IPS-18c (cell line): ENCODE data around the gene CAMTA1.

Experiments used
- H3K4me3 ChIP-seq: 2 replicates; pipeline ENCODE4 v1.7.0; 2013; ENCODE audit warnings: low read depth, mild to moderate bottlenecking, low read length, moderate library complexity; ENCODE audit not compliant: insufficient read depth
- H3K9me3 ChIP-seq: one replicate; pipeline ENCODE4 v1.6.1; 2013; ENCODE audit warnings: mild to moderate bottlenecking, low read length, moderate library complexity; ENCODE audit not compliant: control insufficient read depth, insufficient read depth

CAMTA1 gene

DNA sequence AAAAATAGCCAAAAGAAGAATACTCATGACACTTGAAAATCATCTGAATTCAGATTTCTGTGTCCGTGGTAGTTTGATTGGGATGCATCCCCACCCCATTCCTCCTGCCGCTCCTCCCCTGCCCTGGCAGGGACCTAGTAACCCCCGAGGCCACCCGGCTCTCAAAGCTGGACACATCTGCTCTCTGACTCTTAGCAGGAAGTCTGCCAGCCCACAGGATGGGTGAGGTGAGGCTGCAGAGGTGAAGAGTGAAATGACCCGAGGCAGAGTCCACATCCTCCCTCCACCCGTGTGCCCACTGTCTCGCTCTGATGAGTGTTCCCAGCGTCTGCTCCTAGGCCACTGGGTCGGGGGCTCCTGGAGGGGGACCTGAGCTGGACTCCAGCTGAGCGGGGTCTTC lies 677.4 kb downstream of the CAMTA1 start:
- Histone ChIP-seq H3K9me3 (peaks cover 4% of the 10 kb centered on the region), H3K4me3 (no peak overlapping the region)

DNA sequence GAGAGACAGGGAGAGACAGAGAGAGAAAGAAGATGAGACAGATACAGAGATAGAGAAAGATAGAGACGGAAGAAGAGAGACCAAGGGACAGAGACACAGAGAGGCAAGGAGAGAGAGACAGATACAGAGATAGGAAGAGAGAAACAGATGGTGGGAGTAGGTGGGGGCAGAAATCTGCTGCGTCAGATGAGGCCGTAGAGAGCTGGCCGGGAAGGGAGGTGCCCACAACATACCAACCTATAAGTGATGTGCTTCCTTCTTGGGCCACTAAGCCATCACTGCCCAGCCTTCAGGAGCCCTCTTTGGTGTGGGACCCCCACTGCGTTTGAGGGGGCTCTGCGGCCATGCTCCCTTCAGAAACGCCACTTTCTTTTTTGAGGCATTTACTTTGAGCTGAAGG lies 678.3 kb downstream of the CAMTA1 start:
- no peak overlapping the region for H3K4me3 ChIP-seq
- H3K9me3 ChIP-seq = peaks cover 4% of the 10 kb centered on the region

DNA sequence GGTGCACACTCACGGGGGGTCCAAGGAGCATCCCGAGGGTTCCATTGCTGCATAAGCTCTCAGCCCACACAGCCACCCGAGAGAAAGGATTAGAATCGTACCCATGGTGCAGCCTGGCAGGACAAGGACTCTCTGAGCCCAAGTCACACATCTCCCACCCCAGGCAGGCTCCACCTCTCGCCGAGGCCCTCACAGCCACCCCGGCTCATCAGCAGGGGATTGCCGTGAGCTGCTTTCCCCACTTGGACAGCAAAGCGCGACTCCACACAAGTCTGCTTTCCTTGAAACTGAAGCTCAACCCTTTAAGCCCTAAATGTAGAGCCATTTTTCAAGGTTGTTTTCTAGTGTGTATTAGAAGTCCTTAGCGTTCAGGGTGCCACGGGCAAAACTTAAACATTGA lies 679.5 kb downstream of the CAMTA1 start:
- no peak overlapping the region for H3K4me3 ChIP-seq
- H3K9me3 ChIP-seq = peaks cover 3% of the 10 kb centered on the region

DNA sequence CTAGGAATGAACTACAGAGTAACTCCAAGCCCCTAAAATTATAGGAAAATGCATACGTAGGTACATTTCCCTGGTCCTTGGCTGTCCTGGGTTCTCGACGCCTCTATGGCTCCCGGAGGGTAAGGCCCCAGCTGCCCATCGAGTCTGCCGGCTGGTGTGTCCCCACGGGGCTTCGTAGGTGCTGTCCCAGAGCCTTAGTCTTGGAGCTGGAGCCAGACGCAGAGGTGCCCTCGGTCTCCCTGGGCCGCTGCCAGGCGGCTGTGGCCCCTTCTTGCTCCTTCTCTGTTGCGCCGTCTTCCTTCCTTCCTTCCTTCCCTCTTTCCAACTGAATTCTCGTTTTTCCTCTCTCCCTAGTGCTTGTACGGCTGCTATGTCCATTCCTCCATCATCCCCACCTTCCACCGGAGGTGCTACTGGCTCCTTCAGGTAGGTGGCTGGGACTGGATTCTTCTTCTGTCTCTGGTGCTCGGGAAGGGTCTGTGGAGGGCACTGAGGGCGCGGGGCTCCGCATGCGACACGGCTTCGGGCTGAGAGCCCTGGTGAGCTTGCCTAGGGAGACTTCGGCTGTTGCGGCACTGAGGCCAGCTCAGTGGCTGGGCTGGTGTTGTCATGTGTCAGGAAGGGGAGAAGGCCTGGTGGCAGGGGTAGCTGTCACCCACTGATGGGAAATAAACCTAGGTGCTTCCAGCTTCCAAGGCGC lies 682.4 kb downstream of the CAMTA1 start:
- Histone ChIP-seq H3K9me3 (no peaks in the 10 kb centered on the region), H3K4me3 (no peak overlapping the region)

DNA sequence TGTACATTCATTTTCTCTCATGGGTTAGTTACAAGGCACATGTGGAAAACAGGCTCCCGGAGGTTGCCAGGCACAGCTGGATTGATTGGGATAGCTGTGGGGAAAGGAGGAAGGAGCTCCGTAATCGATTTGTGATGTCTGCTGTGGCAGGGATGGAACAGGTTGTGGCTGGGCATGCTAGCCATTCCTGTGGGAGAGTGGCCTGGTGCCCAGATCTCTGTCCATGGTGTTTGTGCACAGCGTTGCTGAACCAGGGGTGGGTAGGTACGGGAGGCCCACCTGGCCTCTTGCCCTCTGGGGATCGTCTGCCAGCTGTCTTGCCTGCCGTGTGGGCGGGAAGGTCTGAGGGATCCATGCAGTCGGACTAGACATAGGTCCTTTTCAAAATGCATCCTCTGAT lies 683.0 kb downstream of the CAMTA1 start:
- no peaks in the 10 kb centered on the region for H3K9me3 ChIP-seq
- no peak overlapping the region for H3K4me3 ChIP-seq

DNA sequence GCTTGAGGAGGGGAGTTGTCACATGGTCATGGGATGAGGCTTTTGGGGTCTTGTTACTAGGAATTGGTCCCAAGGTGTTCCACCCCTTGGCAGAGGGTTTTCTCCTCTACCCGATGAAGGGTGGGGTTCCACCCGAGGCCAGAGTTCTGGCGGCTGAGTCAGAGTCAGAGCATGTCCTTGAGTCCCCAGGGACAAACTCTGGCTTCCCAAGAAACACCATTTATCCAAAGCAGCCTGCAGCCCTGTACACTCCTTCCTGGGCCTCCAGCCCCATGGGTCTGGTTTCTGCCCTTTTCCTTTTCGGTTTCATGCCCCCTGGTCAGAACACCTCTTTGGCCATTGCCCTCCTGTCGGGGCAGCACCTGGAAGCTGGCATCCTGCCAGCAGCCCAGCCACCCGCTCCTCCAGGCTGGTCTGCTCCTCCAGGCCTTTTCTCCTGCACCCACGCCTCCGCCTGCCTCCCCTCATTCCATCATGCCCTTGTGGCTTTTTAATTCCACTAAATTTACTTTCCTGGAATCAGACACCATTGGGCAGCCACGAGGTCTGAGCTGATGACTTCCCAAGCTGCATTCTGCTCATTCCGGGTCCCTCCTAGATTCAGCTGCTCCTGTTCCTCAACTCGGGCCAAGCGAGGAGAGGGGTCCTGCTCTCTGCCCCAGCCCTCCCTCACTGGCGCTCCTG lies 684.1 kb downstream of the CAMTA1 start:
- Histone ChIP-seq H3K9me3 (no peaks in the 10 kb centered on the region), H3K4me3 (no peak overlapping the region)

DNA sequence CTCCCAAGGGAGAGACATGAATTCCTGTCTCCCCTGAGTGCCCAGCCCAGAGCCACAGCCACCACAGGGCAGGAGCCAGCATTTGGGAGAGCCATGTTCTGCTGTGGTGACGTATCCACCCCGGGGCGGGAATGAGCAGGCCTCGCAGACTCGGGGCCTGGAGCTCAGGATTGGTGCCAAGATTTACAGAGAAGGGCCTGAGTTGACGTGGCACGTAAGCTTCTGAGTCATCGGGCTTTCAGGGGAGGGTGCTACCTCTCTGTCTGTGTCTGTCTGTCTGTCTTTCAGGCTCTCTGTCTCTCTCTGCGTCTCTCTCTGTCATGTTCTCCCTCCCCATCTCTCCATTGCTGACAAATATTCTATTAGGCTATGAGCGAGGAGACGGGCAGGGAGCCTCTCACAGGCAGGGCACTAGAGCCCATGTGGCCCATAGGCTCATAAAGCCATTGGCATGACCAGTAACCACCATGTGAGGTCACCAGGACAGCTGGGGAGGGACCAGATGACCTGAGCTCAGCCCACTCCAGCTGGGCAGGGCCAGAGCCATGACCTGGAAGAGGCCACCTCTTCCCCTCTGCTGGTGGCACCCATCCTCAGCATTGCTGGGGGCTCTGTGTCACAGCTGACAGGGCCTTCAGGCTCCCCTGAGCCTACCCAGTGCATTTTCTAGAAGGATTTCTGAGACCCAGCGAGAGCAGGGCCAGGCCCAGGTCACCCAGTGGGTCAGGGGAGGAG lies 685.8 kb downstream of the CAMTA1 start:
- Histone ChIP-seq H3K4me3 (no peak overlapping the region), H3K9me3 (no peaks in the 10 kb centered on the region)

DNA sequence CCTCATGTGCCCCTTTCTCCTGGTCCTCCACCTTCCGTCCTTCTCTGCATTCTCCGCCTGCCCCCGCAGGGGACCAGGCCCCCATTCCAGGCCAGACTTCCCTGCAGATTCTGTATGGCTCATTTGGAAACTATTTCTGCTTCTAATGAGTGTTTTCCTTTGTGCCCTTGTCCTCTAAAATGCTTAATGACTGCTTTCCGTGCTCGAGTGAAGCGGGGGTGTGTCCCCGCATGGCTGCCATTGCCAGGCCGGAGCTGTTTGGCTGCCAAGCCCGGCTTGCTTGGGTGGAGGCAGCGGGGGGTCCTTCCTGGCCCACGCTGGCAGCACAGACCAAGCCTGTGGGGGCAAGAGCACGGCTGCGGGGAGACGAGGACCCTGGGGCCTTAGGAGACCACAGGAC lies 686.6 kb downstream of the CAMTA1 start:
- Histone ChIP-seq H3K9me3 (no peaks in the 10 kb centered on the region), H3K4me3 (no peak overlapping the region)

DNA sequence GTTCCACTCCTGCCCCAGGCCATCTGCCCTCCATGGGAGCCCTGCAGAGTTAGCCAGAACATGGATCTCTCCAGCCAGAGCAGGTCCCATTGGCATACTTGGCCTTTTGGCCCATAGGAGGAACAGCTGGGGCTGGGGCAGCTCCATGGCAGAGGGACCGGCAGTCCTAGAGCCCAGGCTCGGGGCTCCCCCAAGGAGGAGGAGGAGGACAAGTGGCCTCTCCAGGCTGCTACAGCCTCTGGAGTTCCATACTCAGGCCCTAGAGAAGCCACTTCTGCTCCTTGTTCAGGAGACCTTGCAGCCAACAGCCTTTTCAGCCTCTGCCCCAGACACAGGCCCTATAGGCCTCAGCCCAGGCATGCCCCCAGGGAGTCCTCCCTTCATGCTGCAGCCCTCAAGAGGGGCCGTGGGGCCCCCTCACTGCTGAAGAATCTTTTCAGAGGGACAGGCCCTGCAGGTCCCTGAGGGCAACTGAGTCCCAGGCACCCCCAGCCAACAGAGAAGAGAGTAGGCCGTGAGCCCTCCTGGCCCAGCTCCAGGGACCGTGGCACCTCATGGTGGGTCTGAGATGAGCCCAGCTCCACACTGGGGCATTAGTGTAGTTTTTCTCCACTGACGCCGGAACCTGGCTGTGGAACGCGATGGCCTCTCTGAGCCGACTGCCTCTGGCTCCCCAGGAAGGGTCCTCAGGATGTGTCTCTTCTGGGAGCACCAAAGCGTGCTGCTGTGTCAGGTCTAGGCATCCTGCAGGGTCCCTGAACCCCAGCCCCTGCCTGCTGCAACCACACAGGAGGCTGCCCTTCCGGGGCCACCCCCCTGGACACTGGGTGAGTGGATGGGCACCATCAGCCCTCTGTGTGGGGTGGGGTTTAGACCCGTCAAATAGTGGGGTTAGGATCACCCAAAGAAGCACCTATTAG lies 688.2 kb downstream of the CAMTA1 start:
- H3K4me3 ChIP-seq = no peak overlapping the region

DNA sequence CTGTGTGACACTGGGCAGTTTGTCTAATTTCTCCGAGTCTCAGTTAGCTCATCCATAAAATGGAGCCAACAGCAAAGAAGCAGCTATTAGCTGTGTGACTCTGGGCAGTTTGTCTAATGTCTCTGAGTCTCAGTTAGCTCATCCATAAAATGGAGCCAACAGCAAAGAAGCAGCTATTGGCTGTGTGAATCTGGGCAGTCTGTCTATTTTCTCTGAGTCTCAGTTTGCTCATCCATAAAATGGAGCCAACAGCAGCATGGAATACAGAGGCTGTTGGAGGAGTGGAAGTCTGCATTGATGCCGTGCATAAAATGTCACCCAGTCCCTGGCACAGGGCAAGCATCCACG lies 688.9 kb downstream of the CAMTA1 start:
- Histone ChIP-seq H3K9me3 (no peaks in the 10 kb centered on the region), H3K4me3 (no peak overlapping the region)

More for the DNA sequence above, 688.2 kb downstream of the CAMTA1 start:
- no peaks in the 10 kb centered on the region for H3K9me3 ChIP-seq

DNA sequence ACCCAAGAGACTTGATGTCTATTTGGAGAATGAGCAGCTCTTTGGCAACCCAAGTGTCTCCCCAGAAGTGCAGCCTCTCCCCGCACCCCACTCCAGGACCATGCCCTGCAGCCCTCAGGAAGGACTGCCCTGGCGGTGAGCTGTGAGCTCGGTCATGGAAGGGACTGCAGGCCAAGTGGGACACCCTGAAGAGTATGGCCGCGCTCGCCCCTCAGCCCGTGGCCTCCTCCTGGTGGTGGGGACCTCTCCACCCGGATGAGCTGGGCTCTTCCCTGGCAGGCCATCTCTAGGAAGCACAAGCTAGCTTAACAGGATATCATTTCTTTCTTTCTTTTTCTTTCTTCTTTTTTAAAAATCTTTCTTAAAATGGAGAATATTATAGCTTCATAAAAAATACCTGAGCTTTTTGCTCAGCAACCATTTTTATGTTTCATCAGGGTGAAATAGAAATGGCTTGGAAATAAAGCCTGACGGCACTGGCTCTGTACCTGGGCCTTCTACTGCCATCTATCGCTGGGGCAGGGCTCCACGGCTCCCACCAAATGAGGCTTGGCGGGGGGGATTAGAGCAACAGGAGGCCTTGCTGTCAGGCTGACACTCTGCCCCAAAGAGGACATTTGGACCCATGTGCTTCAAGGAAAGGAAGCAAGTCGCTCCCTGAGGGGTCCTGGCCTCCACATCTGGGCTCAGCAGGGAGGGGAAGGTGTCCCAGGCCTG lies 689.7 kb downstream of the CAMTA1 start:
- H3K9me3 ChIP-seq = no peaks in the 10 kb centered on the region

DNA sequence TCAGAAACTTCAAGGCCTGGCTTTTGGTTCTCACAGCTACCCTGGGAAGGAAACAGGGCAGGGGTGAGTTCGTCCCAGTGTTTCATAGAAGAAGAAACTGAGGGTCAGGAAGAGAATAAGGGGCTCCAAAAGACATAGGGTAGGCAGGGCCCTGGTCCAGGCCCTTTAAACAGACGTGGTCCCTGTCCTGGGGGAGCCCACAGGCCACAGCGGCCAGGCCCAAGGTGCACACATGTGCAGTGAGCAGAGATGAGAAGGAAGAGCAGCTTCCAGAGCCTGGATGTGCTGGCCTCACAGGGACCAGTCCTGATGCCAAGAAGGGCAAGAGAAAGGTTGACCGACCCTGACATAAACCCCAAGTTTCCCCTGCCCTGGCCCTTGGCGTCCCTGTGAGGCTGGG lies 690.4 kb downstream of the CAMTA1 start:
- Histone ChIP-seq H3K4me3 (no peak overlapping the region), H3K9me3 (no peaks in the 10 kb centered on the region)

More for the DNA sequence above, 689.7 kb downstream of the CAMTA1 start:
- no peak overlapping the region for H3K4me3 ChIP-seq

DNA sequence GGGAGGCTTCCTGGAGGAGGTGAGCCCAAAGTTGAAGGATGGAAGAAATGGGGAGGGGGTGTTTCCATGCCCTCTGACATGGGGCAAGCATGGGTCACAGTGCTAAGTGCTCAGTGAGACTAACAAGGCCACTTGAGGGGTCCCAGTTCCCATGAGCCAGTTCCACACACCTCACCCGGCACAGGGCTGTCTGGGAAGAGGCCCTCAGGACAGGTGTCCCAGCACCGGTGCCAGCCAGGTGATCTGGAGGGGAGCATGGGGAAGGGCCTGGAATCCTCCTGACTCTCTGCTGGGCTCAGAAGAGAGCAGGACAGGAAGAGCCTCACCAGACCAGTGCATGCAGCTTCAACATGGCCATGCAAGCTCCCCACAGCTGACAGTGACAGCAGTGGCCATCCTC lies 691.1 kb downstream of the CAMTA1 start:
- no peak overlapping the region for H3K4me3 ChIP-seq
- H3K9me3 ChIP-seq = no peaks in the 10 kb centered on the region

DNA sequence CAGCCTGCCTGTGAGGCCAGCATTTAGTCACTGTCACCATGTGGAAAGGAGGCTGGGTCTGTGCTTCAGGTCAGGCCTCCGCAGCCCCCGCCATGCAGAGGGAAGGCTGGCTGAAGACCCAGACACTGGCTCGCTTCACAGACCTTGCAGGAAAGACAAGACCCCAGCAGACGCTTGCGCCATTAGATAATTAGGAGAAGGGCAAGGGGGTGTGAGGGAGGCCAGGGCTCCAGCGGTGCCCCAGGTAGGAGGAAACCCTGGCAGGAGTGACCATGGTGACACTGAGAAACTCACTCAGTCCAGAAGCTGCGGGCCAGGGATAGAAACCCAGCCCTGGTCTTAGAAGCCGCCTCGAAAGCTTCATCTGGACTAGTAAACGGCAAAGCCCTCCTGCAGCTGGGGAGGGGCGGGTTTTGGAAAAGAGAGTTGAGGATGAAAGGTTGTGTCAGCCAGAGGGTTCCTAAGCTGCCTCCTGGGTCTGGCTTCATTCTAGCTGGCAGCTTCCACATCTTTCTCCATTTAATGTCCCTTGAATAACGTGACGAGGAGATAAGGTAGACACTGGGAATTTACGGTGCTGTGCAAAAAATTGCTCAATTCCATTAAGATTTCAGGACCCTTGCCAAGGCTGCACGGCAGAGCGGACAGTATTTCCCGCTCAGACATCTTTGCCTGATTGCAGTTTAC lies 691.8 kb downstream of the CAMTA1 start:
- Histone ChIP-seq H3K4me3 (no peak overlapping the region), H3K9me3 (no peaks in the 10 kb centered on the region)

DNA sequence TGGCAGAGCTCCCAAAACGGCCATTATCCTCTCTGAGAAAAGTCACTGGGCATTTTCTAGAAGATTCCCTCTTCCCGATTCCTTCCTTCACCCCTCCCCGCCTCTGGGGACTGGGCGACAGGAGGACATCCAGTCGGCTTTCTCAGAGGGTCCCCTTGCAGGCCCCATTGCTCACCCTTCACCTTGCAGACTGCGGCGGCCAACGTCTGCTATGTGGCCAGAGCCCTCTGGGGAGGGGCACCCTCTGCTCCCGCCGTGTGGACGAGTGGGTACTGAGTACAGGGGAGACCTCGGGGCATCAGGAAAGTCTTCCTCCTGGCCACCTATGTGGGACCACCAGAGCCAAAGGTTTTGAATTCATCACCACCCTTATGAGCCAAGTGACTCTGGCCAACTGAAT lies 692.3 kb downstream of the CAMTA1 start:
- Histone ChIP-seq H3K9me3 (no peaks in the 10 kb centered on the region), H3K4me3 (no peak overlapping the region)

DNA sequence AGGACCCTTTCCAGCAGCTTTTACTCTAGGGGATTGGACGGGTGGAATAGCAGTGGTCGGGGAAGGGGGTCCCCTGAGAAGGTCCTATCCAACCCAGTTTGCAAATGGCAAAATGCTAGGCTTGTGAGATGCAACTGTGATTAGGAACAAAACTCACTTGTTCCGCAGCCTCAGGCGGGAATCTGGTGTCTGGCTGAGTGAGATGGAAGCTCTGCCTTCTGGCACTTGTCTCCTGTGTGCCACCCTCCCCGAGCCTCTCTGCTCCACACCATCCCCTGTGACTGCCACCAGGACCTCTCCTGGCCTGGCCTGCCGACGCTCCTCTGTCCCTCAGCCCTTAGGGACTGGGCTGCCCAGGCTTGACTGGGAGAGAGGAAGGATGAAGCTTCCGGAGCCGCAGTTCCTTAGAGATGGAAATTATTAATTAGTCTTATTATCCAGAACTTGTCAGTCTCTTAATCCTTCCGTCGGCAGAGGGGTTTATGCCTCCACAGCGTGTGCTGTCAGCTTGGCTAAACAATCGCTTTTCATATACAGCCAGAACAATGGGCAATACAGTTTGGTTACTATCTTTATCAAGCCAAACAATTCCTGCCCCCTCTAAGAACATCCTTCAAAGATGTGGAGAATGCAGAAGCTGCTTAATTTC lies 693.0 kb downstream of the CAMTA1 start:
- H3K4me3 ChIP-seq = no peak overlapping the region

More for the DNA sequence above, 693.0 kb downstream of the CAMTA1 start:
- H3K9me3 ChIP-seq = peaks cover 2% of the 10 kb centered on the region
